SK-N-SH treated with all-trans-retinoic acid at 6 μM for 48 hours (cell line): ENCODE data around the gene PCNX3.

Experiments
- ATAC-seq: fragments of 200-7000 bp; cut with Tn5 transposase; 3 replicates; pipeline ENCODE4 v1.9.1; 2020; ENCODE audit warnings: mild to moderate bottlenecking, moderate library complexity
- ARNTL ChIP-seq: fragments of 450-650 bp; formaldehyde crosslinking; IDR thresholded peaks from 2 replicates; pipeline ENCODE4 v1.5.0; 2020; ENCODE audit warnings: low read depth, mild to moderate bottlenecking, moderate library complexity, borderline replicate concordance
- CREB5 ChIP-seq: fragments of 250-450 bp; sonication (Bioruptor Pico); IDR thresholded peaks from 2 replicates; pipeline ENCODE4 v1.5.1; 2020; ENCODE audit warnings: low read depth, mild to moderate bottlenecking, moderate library complexity
- CSDC2 ChIP-seq: fragments of 250-450 bp; sonication (Bioruptor Pico); IDR thresholded peaks from 2 replicates; pipeline ENCODE4 v1.5.0; 2020; ENCODE audit warnings: mild to moderate bottlenecking, moderate library complexity
- CSRNP3 ChIP-seq: fragments of 250-450 bp; sonication (Bioruptor Pico); IDR thresholded peaks from 2 replicates; pipeline ENCODE4 v1.5.1; 2021; ENCODE audit warnings: mild to moderate bottlenecking, moderate library complexity
- ESRRG ChIP-seq: fragments of 250-450 bp; sonication (Bioruptor Pico); IDR thresholded peaks from 2 replicates; pipeline ENCODE4 v1.6.1; 2021; ENCODE audit warnings: mild to moderate bottlenecking
- GLIS3 ChIP-seq: fragments of 250-450 bp; sonication (Bioruptor Pico); IDR thresholded peaks from 2 replicates; pipeline ENCODE4 v1.5.0; 2020; ENCODE audit warnings: mild to moderate bottlenecking, moderate library complexity
- OSR1 ChIP-seq: fragments of 250-450 bp; sonication (Bioruptor Pico); IDR thresholded peaks from 2 replicates; pipeline ENCODE4 v1.8.0; 2022; ENCODE audit warnings: moderate library complexity, mild to moderate bottlenecking, inconsistent platforms
- PATZ1 ChIP-seq: fragments of 250-450 bp; sonication (Bioruptor Pico); IDR thresholded peaks from 2 replicates; pipeline ENCODE4 v1.8.0; 2020; ENCODE audit warnings: mild to moderate bottlenecking, moderate library complexity, borderline replicate concordance
- POU6F1 ChIP-seq: fragments of 250-450 bp; sonication (Bioruptor Pico); IDR thresholded peaks from 2 replicates; pipeline ENCODE4 v1.8.0; 2021; ENCODE audit warnings: low read depth, mild to moderate bottlenecking, moderate library complexity, borderline replicate concordance
- PPARA ChIP-seq: fragments of 250-450 bp; sonication (Bioruptor Pico); IDR thresholded peaks from 2 replicates; pipeline ENCODE4 v1.5.0; 2020; ENCODE audit warnings: mild to moderate bottlenecking, borderline replicate concordance
- SNAI2 ChIP-seq: fragments of 250-450 bp; sonication (Bioruptor Pico); IDR thresholded peaks from 2 replicates; pipeline ENCODE4 v1.5.0; 2020; ENCODE audit warnings: mild to moderate bottlenecking, moderate library complexity
- TCF4 ChIP-seq: fragments of 250-450 bp; sonication (Bioruptor Pico); IDR thresholded peaks from 2 replicates; pipeline ENCODE4 v1.8.0; 2021; ENCODE audit warnings: mild to moderate bottlenecking, moderate library complexity, borderline replicate concordance
- TOX ChIP-seq: fragments of 250-450 bp; sonication (Bioruptor Pico); IDR thresholded peaks from 2 replicates; pipeline ENCODE4 v1.8.0; 2021; ENCODE audit warnings: mild to moderate bottlenecking, moderate library complexity, borderline replicate concordance
- TSHZ2 ChIP-seq: fragments of 250-450 bp; sonication (Bioruptor Pico); IDR thresholded peaks from 2 replicates; pipeline ENCODE4 v1.5.0; 2020; ENCODE audit warnings: mild to moderate bottlenecking, moderate library complexity
- ZFP3 ChIP-seq: fragments of 250-450 bp; sonication (Bioruptor Pico); IDR thresholded peaks from 2 replicates; pipeline ENCODE4 v1.5.0; 2020; ENCODE audit warnings: mild to moderate bottlenecking, moderate library complexity
- ZNF565 ChIP-seq: fragments of 450-650 bp; formaldehyde crosslinking; conservative IDR thresholded peaks from 2 replicates; pipeline ENCODE4 v1.5.0; 2020; ENCODE audit warnings: low read depth, mild to moderate bottlenecking, moderate library complexity
- ZNF70 ChIP-seq: fragments of 450-650 bp; formaldehyde crosslinking; IDR thresholded peaks from 2 replicates; pipeline ENCODE4 v1.5.0; 2020; ENCODE audit warnings: mild to moderate bottlenecking, moderate library complexity
- ZNF8 ChIP-seq: fragments of 450-650 bp; formaldehyde crosslinking; IDR thresholded peaks from 2 replicates; pipeline ENCODE4 v1.5.0; 2020; ENCODE audit warnings: mild to moderate bottlenecking, moderate library complexity

PCNX3 gene

GRCh38 chr11:65636108-65637031 lies 20.8 kb downstream of the PCNX3 start:
- ATAC-seq = no peak

More at GRCh38 chr11:65636108-65637031, 20.8 kb downstream of the PCNX3 start:
- TF ChIP-seq CREB5 (CRISPR knock-in tag) (no peak), ZNF8 (CRISPR knock-in tag) (no peak), ZNF565 (CRISPR knock-in tag) (no peak), POU6F1 (no peak), ESRRG (CRISPR knock-in tag) (no peak), TCF4 (CRISPR knock-in tag) (no peak), TSHZ2 (CRISPR knock-in tag) (no peak), ARNTL (CRISPR knock-in tag) (no peak), CSRNP3 (CRISPR knock-in tag) (no peak), PATZ1 (no peak), OSR1 (CRISPR knock-in tag) (no peak), CSDC2 (no peak), PPARA (CRISPR knock-in tag) (no peak), TOX (CRISPR knock-in tag) (no peak), ZFP3 (no peak), SNAI2 (CRISPR knock-in tag) (no peak), ZNF70 (CRISPR knock-in tag) (no peak), GLIS3 (no peak)
